Effector memory CD8-positive, alpha-beta T cell (primary cell): ENCODE results near the gene WTIP.

Experiments used
- ATAC-seq: fragments of 150-1000 bp; cut with Tn5 transposase; replicated peaks from 2 replicates; pipeline ENCODE4 v1.10.0; 2021; ENCODE audit warnings: mild to moderate bottlenecking, moderate library complexity
- DNase-seq, 3 experiments: peaks; one replicate each; pipeline ENCODE4 v3.0.0; 2021
- H3K27ac Mint-ChIP-seq, 2 donors: one replicate each; pipeline ENCODE4 v1.8.0; 2022; ENCODE audit warnings: mild to moderate bottlenecking in 2 of 2, mixed read lengths in 2 of 2, moderate library complexity in 2 of 2
- H3K27me3 Mint-ChIP-seq, 2 donors: one replicate each; pipeline ENCODE4 v1.8.0; 2022; ENCODE audit warnings: mixed read lengths in 2 of 2
- H3K36me3 Mint-ChIP-seq: one replicate; pipeline ENCODE4 v1.8.0; 2022; ENCODE audit warnings: mild to moderate bottlenecking, moderate library complexity, mixed read lengths; ENCODE audit not compliant: insufficient read depth
- H3K4me1 Mint-ChIP-seq, 2 donors: one replicate each; pipeline ENCODE4 v1.8.0; 2022; ENCODE audit warnings: low read depth in 2 of 2, mixed read lengths in 2 of 2
- H3K4me3 Mint-ChIP-seq, 2 donors: one replicate each; pipeline ENCODE4 v1.8.0; 2022; ENCODE audit warnings: mild to moderate bottlenecking in 2 of 2, mixed read lengths in 2 of 2, moderate library complexity in 2 of 2
- H3K9me3 Mint-ChIP-seq, 2 donors: one replicate each; pipeline ENCODE4 v1.8.0; 2022; ENCODE audit warnings: mixed read lengths in 2 of 2

WTIP gene

DNA sequence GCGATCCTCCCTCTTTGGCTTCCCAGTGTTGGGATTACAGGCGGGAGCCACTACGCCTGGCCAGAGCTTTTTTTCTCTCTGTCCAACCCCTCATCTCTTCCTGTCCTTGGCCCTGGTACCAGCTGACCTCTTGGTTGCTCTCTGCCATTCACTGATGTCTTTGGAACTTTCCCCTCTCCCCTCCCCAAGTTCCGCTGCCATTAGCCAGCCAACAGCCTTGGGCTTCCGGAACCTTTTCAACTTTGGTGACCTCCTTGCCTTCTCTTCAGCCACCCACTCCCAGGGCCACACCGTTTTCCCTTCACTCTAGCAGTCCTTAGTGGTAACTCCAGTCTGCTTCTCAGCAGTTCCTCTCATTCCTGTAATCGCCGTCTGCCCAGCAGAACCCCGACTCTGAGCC is 4.3 kb downstream of the WTIP start:
- DNase-seq = no peak
- ATAC-seq = no peak
- no peak overlapping the region for H3K4me3 Mint-ChIP-seq
- no peaks in the 10 kb centered on the region for H3K9me3 Mint-ChIP-seq
- H3K27me3 Mint-ChIP-seq = peaks cover 36 to 56% of the 10 kb centered on the region in 2 donors
- H3K36me3 Mint-ChIP-seq = no peaks in the 10 kb centered on the region
- H3K4me1 Mint-ChIP-seq = peaks cover 0 to 6% of the 10 kb centered on the region in 2 donors
- H3K27ac Mint-ChIP-seq = no peak overlapping the region

GRCh38 chr19:34487651-34488051 is 6.1 kb downstream of the WTIP start:
- Mint-ChIP-seq H3K9me3 (no peaks in the 10 kb centered on the region), H3K27me3 (peaks cover 35 to 50% of the 10 kb centered on the region in 2 donors), H3K4me3 (no peak overlapping the region), H3K36me3 (no peaks in the 10 kb centered on the region), H3K4me1 (peaks cover 0 to 6% of the 10 kb centered on the region in 2 donors), H3K27ac (no peak overlapping the region)
- ATAC-seq (no peak), DNase-seq (no peak)

DNA sequence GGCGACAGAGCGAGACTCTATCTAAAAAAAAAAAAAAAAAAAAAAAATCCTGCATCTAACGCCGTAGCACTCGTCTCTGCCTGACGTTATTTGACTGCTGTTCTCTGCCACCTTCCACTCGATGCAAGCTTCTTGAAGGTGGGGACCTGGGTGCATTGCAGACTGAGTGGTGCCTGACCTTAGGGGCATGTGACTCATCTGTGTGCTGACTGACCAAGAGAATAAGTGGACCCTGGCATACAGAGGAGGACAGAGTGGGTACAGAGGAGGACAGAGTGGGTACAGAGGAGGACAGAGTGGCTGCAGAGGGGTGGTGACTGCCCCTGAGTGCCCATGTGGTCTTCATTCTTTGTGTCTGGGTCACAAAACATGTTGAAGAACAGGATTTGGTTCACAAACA is 7.6 kb downstream of the WTIP start:
- ATAC-seq = no peak
- Mint-ChIP-seq H3K27me3 (peaks cover 20 to 35% of the 10 kb centered on the region in 2 donors), H3K4me1 (no peaks in the 10 kb centered on the region)

DNA sequence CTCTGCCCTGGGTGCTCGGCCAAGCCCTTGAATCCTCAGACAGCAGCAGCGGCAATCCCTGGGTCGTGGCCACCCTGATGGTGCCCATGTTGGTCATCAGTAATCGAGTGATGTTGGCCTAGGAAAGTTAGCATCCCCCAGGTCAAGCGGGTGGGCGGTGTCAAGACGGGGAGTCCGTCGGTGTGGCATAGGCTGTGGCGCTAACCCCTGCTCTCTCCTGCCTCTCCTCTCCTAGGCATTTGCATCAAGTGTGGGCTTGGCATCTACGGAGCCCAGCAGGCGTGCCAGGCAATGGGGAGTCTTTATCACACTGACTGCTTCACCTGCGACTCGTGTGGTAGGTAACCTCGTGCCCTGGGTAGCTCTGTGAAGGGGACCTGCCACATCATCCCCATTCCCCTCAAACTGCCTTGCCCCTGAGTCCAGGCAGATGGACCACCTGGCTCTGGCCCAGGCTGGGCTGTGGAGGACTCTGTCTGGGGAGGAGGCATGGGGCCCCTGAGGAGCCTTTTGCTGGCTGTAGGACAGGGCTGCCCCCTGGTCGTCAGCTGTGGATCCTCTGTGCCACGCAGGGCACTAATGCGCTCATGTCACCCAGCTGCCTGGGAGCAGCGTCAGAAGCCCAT is 8.7 kb downstream of the WTIP start:
- ATAC-seq (no peak), DNase-seq (no peak)
- Mint-ChIP-seq H3K27ac (no peak overlapping the region), H3K4me3 (no peak overlapping the region), H3K36me3 (peaks cover 3% of the 10 kb centered on the region), H3K27me3 (peaks cover 16 to 29% of the 10 kb centered on the region in 2 donors), H3K9me3 (no peaks in the 10 kb centered on the region), H3K4me1 (no peaks in the 10 kb centered on the region)

More for the DNA sequence above, 7.6 kb downstream of the WTIP start:
- Mint-ChIP-seq H3K9me3 (no peaks in the 10 kb centered on the region), H3K27ac (no peak overlapping the region), H3K4me3 (no peak overlapping the region), H3K36me3 (no peaks in the 10 kb centered on the region)
- DNase-seq = no peak

- Mint-ChIP-seq H3K9me3 (no peaks in the 10 kb centered on the region), H3K36me3 (peaks cover 3% of the 10 kb centered on the region), H3K27ac (no peak overlapping the region), H3K27me3 (peaks cover 0 to 14% of the 10 kb centered on the region in 2 donors), H3K4me3 (no peak overlapping the region), H3K4me1 (peaks cover 0 to under 1% of the 10 kb centered on the region in 2 donors)
- no peak for DNase-seq
- no peak for ATAC-seq
Measured at GRCh38 chr19:34493038-34493648, 11.6 kb downstream of the WTIP start.

DNA sequence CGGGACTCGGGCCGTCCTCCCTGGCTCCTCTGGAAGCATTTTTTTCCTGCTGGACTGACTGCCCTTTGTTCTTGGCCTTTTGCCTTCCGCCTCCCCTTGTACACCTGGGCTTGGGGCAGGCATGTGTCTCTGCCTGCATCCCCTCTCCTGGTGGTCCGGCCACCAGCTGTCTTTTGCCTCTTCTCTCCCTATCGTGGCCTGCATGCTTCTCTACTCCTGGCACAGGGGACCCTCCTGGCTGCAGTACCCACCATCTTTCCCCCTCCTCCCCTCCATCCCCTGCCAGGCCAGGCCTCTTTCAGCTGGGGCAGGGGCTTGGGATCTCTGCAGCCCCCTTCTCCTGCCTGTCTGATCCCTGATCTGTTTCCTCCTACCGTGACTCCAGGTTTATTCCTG is 12.1 kb downstream of the WTIP start:
- DNase-seq = no peak
- no peak for ATAC-seq
- Mint-ChIP-seq H3K4me3 (no peak overlapping the region), H3K4me1 (peaks cover 0 to 5% of the 10 kb centered on the region in 2 donors), H3K27me3 (peaks cover 0 to 17% of the 10 kb centered on the region in 2 donors), H3K27ac (no peak overlapping the region), H3K9me3 (no peaks in the 10 kb centered on the region), H3K36me3 (peaks cover 3% of the 10 kb centered on the region)

- Mint-ChIP-seq H3K27ac (no peak overlapping the region), H3K36me3 (peaks cover 3% of the 10 kb centered on the region), H3K4me3 (no peak overlapping the region), H3K4me1 (peaks cover 0 to 5% of the 10 kb centered on the region in 2 donors), H3K9me3 (no peaks in the 10 kb centered on the region), H3K27me3 (peaks cover 0 to 26% of the 10 kb centered on the region in 2 donors)
- DNase-seq = no peak
- no peak for ATAC-seq
Measured at GRCh38 chr19:34494601-34495000, 13.0 kb downstream of the WTIP start.

DNA sequence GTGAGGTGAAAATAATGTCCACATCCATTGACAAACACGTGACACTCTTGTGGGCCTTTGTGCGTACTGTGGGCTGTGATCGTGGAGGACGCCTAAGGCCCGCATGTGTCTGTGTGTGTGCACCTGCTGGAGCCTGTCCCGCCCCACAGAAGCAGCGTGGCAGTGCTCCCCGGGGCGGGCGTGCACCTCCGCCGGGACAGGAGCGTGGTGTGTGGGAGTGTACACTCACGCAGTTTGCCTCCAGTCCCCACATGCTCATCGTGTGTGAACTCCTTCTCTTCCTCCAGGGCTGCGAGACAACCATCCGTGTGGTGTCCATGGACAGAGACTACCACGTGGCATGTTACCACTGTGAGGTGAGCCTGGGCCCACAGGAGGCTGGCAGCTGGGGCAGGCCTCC is 13.9 kb downstream of the WTIP start:
- Mint-ChIP-seq H3K4me3 (no peak overlapping the region), H3K27ac (no peak overlapping the region), H3K36me3 (peaks cover 3% of the 10 kb centered on the region), H3K4me1 (peaks cover 1 to 5% of the 10 kb centered on the region in 2 donors), H3K9me3 (no peaks in the 10 kb centered on the region), H3K27me3 (peaks cover 0 to 34% of the 10 kb centered on the region in 2 donors)
- no peak for DNase-seq
- no peak for ATAC-seq

DNA sequence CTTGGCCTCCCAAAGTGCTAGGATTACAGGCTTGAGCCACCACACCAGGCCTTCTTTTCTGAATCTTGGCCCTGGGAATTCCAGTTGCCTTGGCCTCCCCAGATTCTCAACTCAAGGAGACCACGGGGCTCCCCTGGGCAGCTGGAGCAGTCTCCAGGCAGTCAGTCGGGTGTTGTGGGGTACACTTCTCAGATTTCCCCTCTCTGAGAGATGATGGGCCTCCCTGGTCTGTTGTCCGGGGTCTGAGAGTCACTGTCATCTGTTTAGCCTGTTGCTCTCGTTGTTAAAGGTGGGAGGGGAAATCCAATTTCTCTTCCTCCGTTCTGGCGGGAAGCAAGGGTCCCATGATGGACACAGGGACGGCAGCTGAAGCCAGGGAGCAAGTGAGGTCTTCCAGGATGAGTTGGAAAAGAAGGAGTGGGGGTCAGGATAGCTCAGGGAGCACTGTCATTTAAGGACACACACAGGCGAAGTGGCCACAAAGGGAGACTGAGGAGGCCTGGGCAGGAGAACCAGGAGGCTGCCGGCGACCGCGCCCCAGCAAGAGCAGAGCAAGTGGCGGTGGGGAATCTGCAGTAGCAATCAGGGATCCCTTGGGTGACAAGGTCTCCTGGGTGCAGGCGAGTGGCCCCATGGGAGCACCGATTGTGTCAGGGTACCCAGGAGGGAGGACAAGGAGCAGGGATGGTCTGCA is 15.7 kb downstream of the WTIP start:
- Mint-ChIP-seq H3K4me3 (no peak overlapping the region), H3K27me3 (peaks cover 11 to 48% of the 10 kb centered on the region in 2 donors), H3K9me3 (no peaks in the 10 kb centered on the region), H3K36me3 (peaks cover 3% of the 10 kb centered on the region), H3K27ac (no peak overlapping the region), H3K4me1 (peaks cover 3 to 5% of the 10 kb centered on the region in 2 donors)
- DNase-seq = no peak
- no peak for ATAC-seq

DNA sequence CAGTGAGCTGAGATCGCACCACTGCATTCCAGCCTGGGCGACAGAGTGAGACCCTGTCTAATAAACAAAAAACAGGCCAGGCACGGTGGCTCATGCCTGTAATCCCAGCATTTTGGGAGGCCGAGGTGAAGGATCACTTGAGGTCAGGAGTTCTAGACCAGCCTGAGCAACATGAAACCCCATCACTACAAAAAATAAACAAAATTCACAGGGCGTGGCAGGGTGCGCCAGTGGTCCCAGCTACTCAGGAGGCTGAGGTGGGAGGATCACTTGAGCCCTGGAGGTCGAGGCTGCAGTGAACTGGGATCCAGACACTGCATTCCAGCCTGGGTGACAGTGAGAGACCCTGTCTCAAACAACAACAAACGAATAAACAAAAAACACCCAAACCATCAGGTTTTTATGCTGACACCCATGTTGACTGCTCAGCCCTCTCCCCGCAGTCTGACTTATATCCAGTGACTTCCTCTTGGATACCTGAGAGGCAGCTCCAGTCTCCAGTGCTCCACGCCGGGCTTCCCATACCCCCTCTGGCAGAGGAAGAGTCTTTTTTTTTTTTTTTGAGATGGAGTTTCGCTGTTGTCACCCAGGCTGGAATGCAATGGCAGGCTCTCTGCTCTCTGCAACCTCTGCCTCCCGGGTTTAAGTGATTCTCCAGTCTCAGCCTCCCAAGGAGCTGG is 17.7 kb downstream of the WTIP start:
- DNase-seq (no peak), ATAC-seq (no peak)
- H3K4me3 Mint-ChIP-seq = peak overlapping the region in 1 of 2 donors; percentile 47
- H3K9me3 Mint-ChIP-seq = no peaks in the 10 kb centered on the region
- H3K36me3 Mint-ChIP-seq = peaks cover 3% of the 10 kb centered on the region
- peaks cover 21 to 67% of the 10 kb centered on the region in 2 donors for H3K27me3 Mint-ChIP-seq
- peaks cover 3 to 5% of the 10 kb centered on the region in 2 donors for H3K4me1 Mint-ChIP-seq
- peak overlapping the region in 1 of 2 donors; percentile 73 for H3K27ac Mint-ChIP-seq

- Mint-ChIP-seq H3K36me3 (no peaks in the 10 kb centered on the region), H3K4me3 (peak overlapping the region in 1 of 2 donors; percentile 47), H3K9me3 (no peaks in the 10 kb centered on the region), H3K4me1 (peaks cover 3 to 5% of the 10 kb centered on the region in 2 donors), H3K27ac (no peak overlapping the region), H3K27me3 (peaks cover 23 to 70% of the 10 kb centered on the region in 2 donors)
- ATAC-seq (peak; percentile 18), DNase-seq (no peak)
Measured at GRCh38 chr19:34500656-34501120, 19.1 kb downstream of the WTIP start.

- ATAC-seq = peak; percentile 73
- H3K9me3 Mint-ChIP-seq = no peaks in the 10 kb centered on the region
- H3K27ac Mint-ChIP-seq = no peak overlapping the region
- H3K4me3 Mint-ChIP-seq = peak overlapping the region in 1 of 2 donors; percentile 51
- peaks cover 23 to 70% of the 10 kb centered on the region in 2 donors for H3K27me3 Mint-ChIP-seq
- peak; percentile 80 to 86 (median 81) for DNase-seq
- H3K36me3 Mint-ChIP-seq = no peaks in the 10 kb centered on the region
- peaks cover 3 to 5% of the 10 kb centered on the region in 2 donors for H3K4me1 Mint-ChIP-seq
Measured at GRCh38 chr19:34501339-34502320, 20.1 kb downstream of the WTIP start.
